Measurements from ENCODE around the gene CCDC13.

The CCDC13 gene

GRCh38 chr3:42803414-42804105, 30.5 kb upstream of the CCDC13 start:
- Mint-ChIP-seq H3K4me1 (ENCODE audit: low read depth) (peaks cover 38% of the 10 kb centered on the region), H3K9me3 (ENCODE audit: low read depth) (no peaks in the 10 kb centered on the region)

DNA sequence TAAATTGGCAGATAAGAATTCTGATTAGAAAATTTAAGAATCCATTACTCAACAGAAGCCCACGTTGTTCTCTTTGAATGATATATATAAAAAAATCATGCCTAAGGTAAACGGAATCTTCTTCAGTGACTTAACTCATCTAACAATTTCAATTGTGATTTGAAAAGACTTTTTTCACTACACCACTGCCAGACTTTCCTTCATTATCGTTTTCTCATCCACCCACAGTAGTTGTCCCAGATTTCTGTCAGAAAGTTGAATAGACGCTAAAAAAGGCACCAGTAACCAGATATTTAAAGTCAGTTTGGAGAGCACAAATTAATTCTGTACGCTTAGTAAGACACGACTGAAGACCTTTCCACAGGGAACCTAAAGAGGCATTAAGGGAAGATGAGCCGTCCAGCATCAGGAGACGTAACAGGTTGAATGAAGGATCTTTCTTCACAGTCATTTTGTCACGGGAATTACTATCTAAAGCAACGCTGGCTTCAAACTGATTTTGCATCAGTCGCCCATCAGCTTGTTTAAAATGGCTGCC, 29.9 kb upstream of the CCDC13 start:
- Mint-ChIP-seq H3K4me3 (peak overlapping the region; percentile 97), H3K36me3 (no peaks in the 10 kb centered on the region), H3K27me3 (peaks cover 3% of the 10 kb centered on the region), H3K9me3 (ENCODE audit: low read depth) (no peaks in the 10 kb centered on the region), H3K4me1 (ENCODE audit: low read depth) (peaks cover 38% of the 10 kb centered on the region), H3K27ac (no peak overlapping the region)

More at GRCh38 chr3:42803414-42804105, 30.5 kb upstream of the CCDC13 start:
- no peaks in the 10 kb centered on the region for H3K36me3 Mint-ChIP-seq
- H3K27ac Mint-ChIP-seq: peak overlapping the region; percentile 92
- peak overlapping the region; percentile 97 for H3K4me3 Mint-ChIP-seq
- peaks cover 3% of the 10 kb centered on the region for H3K27me3 Mint-ChIP-seq

GRCh38 chr3:42801784-42802183, 28.7 kb upstream of the CCDC13 start:
- Mint-ChIP-seq H3K9me3 (ENCODE audit: low read depth) (no peaks in the 10 kb centered on the region), H3K4me1 (ENCODE audit: low read depth) (peaks cover 38% of the 10 kb centered on the region), H3K27me3 (peaks cover 3% of the 10 kb centered on the region)

GRCh38 chr3:42801048-42801620, 28.1 kb upstream of the CCDC13 start:
- H3K36me3 Mint-ChIP-seq: no peaks in the 10 kb centered on the region
- no peaks in the 10 kb centered on the region for H3K9me3 Mint-ChIP-seq (ENCODE audit: low read depth)
- no peak overlapping the region for H3K4me3 Mint-ChIP-seq
- H3K4me1 Mint-ChIP-seq (ENCODE audit: low read depth): peaks cover 40% of the 10 kb centered on the region
- H3K27ac Mint-ChIP-seq: no peak overlapping the region
- H3K27me3 Mint-ChIP-seq: peaks cover under 1% of the 10 kb centered on the region

More at GRCh38 chr3:42801784-42802183, 28.7 kb upstream of the CCDC13 start:
- Mint-ChIP-seq H3K27ac (no peak overlapping the region), H3K36me3 (no peaks in the 10 kb centered on the region), H3K4me3 (no peak overlapping the region)

DNA sequence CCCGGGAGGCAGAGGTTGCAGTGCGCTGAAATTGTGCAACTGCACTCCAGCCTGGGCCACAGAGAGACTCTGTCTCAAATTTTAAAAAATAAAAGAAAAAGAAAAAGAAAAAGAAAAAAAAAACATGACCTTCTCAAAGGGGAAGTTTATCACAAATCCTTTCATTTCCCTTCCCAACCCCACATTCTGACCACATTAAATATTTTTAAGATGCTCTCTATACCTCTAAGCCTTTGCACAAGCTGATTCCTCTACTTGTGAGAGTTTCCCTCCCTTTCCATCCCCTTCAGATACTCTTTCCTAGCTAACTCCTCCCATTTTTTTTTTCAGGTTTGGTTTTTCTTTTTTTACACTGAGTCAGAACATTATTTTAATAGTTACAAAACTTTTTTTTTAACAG, 27.2 kb upstream of the CCDC13 start:
- H3K27ac Mint-ChIP-seq: no peak overlapping the region
- H3K36me3 Mint-ChIP-seq: no peaks in the 10 kb centered on the region
- no peak overlapping the region for H3K4me3 Mint-ChIP-seq
- H3K4me1 Mint-ChIP-seq (ENCODE audit: low read depth): peaks cover 44% of the 10 kb centered on the region
- H3K9me3 Mint-ChIP-seq (ENCODE audit: low read depth): no peaks in the 10 kb centered on the region
- no peaks in the 10 kb centered on the region for H3K27me3 Mint-ChIP-seq

DNA sequence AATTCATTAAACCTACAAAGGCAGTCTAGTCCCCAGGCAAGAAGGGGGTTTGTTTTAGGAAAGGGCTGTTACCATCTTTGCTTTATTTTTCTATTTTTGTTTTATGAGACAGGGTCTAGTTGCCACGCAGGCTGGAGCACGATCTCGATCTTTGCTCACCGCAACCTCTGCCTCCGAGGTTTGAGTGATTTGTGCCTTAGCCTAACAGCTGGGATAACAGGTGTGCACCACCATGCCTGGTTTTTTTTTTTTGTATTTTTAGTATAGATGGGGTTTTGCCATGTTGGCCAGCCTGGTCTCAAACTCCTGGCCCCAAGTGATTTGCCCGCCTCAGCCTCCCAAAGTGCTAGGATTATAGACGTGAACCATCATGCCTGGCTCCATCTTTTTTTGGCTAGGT, 26.3 kb upstream of the CCDC13 start:
- Mint-ChIP-seq H3K4me1 (ENCODE audit: low read depth) (peaks cover 45% of the 10 kb centered on the region), H3K9me3 (ENCODE audit: low read depth) (no peaks in the 10 kb centered on the region), H3K27ac (no peak overlapping the region), H3K36me3 (no peaks in the 10 kb centered on the region), H3K4me3 (no peak overlapping the region), H3K27me3 (no peaks in the 10 kb centered on the region)

GRCh38 chr3:42796332-42796885, 23.4 kb upstream of the CCDC13 start:
- H3K27me3 Mint-ChIP-seq: no peaks in the 10 kb centered on the region
- H3K36me3 Mint-ChIP-seq: peaks cover 5% of the 10 kb centered on the region
- no peak overlapping the region for H3K4me3 Mint-ChIP-seq
- no peak overlapping the region for H3K27ac Mint-ChIP-seq
- H3K4me1 Mint-ChIP-seq (ENCODE audit: low read depth): peaks cover 27% of the 10 kb centered on the region
- no peaks in the 10 kb centered on the region for H3K9me3 Mint-ChIP-seq (ENCODE audit: low read depth)

DNA sequence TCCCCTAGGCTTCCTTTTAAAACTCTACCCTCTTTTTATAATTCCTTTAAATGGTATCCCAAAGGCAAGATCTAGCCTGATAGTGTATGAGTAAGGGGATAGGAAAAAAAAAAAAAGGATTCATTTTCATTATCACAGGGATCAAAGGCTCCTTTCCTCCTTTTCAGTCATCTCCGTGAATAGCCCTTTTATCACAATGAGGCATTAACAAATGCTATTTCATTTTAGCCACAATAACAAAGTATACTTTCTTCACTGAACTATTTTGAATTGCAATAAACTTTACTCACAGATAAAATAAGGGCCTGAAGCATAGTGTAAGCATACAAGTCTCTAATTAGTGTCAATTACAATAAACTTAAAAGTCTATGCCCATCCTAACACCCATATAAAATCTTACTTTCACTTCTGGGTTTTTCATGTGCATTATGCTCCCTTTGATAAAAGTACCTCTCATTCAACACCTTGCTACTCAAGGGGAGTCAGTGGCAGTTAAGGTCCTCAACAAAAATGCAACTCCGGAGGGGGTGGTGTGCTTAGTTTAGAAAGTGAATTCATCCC, 22.6 kb upstream of the CCDC13 start:
- no peaks in the 10 kb centered on the region for H3K9me3 Mint-ChIP-seq (ENCODE audit: low read depth)
- H3K27ac Mint-ChIP-seq: no peak overlapping the region
- H3K4me1 Mint-ChIP-seq (ENCODE audit: low read depth): peaks cover 24% of the 10 kb centered on the region
- peaks cover 5% of the 10 kb centered on the region for H3K36me3 Mint-ChIP-seq
- H3K4me3 Mint-ChIP-seq: no peak overlapping the region
- H3K27me3 Mint-ChIP-seq: no peaks in the 10 kb centered on the region

DNA sequence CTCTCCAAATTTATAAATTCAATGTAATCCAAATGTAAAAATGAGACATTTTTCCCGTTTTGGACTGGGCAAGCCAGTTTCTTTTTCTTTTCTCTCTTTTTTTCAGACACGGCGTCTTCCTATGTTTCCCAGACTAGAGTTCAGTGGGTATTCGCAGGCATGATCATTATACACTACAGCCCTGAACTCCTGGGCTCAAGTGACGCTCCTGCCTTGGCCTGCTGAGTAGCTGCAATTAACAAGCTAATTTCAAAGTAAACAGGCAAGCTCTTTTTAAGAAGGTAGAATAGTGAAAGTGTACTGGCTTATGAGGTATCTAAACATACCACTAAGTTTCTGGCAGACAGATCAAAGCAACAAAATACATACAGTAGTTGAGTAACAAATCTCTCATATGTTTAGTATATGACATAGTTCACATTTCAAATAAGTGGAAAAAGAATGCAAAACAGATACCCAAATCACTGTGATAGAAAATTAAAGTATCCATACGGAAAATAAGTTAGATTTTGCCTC, 17.7 kb upstream of the CCDC13 start:
- no peaks in the 10 kb centered on the region for H3K27me3 Mint-ChIP-seq
- peaks cover 9% of the 10 kb centered on the region for H3K36me3 Mint-ChIP-seq
- no peak overlapping the region for H3K27ac Mint-ChIP-seq
- H3K4me3 Mint-ChIP-seq: no peak overlapping the region
- no peaks in the 10 kb centered on the region for H3K9me3 Mint-ChIP-seq (ENCODE audit: low read depth)
- H3K4me1 Mint-ChIP-seq (ENCODE audit: low read depth): peaks cover 11% of the 10 kb centered on the region

DNA sequence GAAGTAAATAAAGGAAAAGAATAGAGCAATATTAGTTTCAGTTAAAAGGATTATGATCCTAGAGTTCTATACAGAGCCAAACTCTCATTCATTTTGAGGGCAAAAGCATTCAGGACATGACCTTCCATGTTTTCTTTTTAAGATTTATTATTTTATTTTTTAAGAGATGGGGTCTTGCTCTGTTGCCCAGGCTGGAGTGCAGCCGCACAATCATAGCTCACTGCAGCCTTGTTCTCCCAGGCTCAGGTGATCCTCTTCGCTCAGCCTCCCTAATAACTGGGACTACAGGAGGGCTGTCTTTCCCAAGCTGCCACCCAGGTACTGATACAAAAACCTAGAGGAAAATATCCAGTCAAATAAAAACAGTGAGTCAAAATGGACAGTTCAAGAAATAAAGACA, 13.6 kb upstream of the CCDC13 start:
- H3K9me3 Mint-ChIP-seq (ENCODE audit: low read depth): no peaks in the 10 kb centered on the region
- peaks cover 4% of the 10 kb centered on the region for H3K36me3 Mint-ChIP-seq
- no peak overlapping the region for H3K4me3 Mint-ChIP-seq
- no peak overlapping the region for H3K27ac Mint-ChIP-seq
- H3K27me3 Mint-ChIP-seq: no peaks in the 10 kb centered on the region
- H3K4me1 Mint-ChIP-seq (ENCODE audit: low read depth): peaks cover 5% of the 10 kb centered on the region

GRCh38 chr3:42786212-42786611, 13.2 kb upstream of the CCDC13 start:
- Mint-ChIP-seq H3K9me3 (ENCODE audit: low read depth) (no peaks in the 10 kb centered on the region), H3K4me3 (no peak overlapping the region), H3K36me3 (peaks cover 4% of the 10 kb centered on the region), H3K27ac (no peak overlapping the region), H3K27me3 (no peaks in the 10 kb centered on the region), H3K4me1 (ENCODE audit: low read depth) (peaks cover 5% of the 10 kb centered on the region)

GRCh38 chr3:42780892-42781700, 8.0 kb upstream of the CCDC13 start:
- Mint-ChIP-seq H3K4me3 (no peak overlapping the region), H3K4me1 (ENCODE audit: low read depth) (peaks cover 1% of the 10 kb centered on the region), H3K9me3 (ENCODE audit: low read depth) (no peaks in the 10 kb centered on the region), H3K27ac (no peak overlapping the region), H3K27me3 (no peaks in the 10 kb centered on the region), H3K36me3 (peaks cover 2% of the 10 kb centered on the region)

GRCh38 chr3:42780398-42780797, 7.3 kb upstream of the CCDC13 start:
- H3K4me1 Mint-ChIP-seq (ENCODE audit: low read depth): peaks cover 1% of the 10 kb centered on the region
- H3K4me3 Mint-ChIP-seq: no peak overlapping the region
- no peaks in the 10 kb centered on the region for H3K9me3 Mint-ChIP-seq (ENCODE audit: low read depth)
- no peaks in the 10 kb centered on the region for H3K27me3 Mint-ChIP-seq
- H3K27ac Mint-ChIP-seq: no peak overlapping the region
- H3K36me3 Mint-ChIP-seq: peaks cover 2% of the 10 kb centered on the region

GRCh38 chr3:42778644-42779043, 5.6 kb upstream of the CCDC13 start:
- peaks cover 4% of the 10 kb centered on the region for H3K4me1 Mint-ChIP-seq (ENCODE audit: low read depth)
- H3K9me3 Mint-ChIP-seq (ENCODE audit: low read depth): no peaks in the 10 kb centered on the region
- H3K27me3 Mint-ChIP-seq: no peaks in the 10 kb centered on the region
- H3K4me3 Mint-ChIP-seq: no peak overlapping the region
- peaks cover 2% of the 10 kb centered on the region for H3K36me3 Mint-ChIP-seq
- H3K27ac Mint-ChIP-seq: no peak overlapping the region
